Mesenchymal stem cell (in vitro differentiated cells and primary cell): ENCODE results near the gene KCNIP4.
A peak's percentile ranks its signal among the peaks of the same experiment; 100 is the strongest.

Experiments used
- DNase-seq: peaks from one replicate; pipeline ENCODE4 v3.0.0-alpha.2; 2013
- H2AFZ ChIP-seq: one replicate; pipeline ENCODE4 v1.6.1; 2013; ENCODE audit warnings: low read depth, mild to moderate bottlenecking, control low read depth, inconsistent platforms, low read length, moderate library complexity
- H2AK5ac ChIP-seq: 2 replicates; pipeline ENCODE4 v1.6.1; 2013; ENCODE audit warnings: low read length, moderate library complexity, mild to moderate bottlenecking, inconsistent platforms; ENCODE audit not compliant: severe bottlenecking
- H2BK120ac ChIP-seq: one replicate; pipeline ENCODE4 v1.6.1; 2013; ENCODE audit warnings: low read depth, mild to moderate bottlenecking, inconsistent platforms, low read length, moderate library complexity
- H2BK12ac ChIP-seq, 2 experiments: one replicate each; pipeline ENCODE4 v1.6.1; 2013; ENCODE audit warnings: inconsistent platforms in 2 of 2, low read length in 2 of 2, mild to moderate bottlenecking in 2 of 2, moderate library complexity in 2 of 2, control low read depth in 1 of 2
- H2BK15ac ChIP-seq: one replicate; pipeline ENCODE4 v1.6.1; 2013; ENCODE audit warnings: mild to moderate bottlenecking, low read depth, inconsistent platforms; ENCODE audit not compliant: poor library complexity, severe bottlenecking
- H2BK5ac ChIP-seq: 2 replicates; pipeline ENCODE4 v1.6.1; 2013; ENCODE audit warnings: low read depth, mild to moderate bottlenecking, low read length, control low read depth, inconsistent platforms; ENCODE audit not compliant: poor library complexity, severe bottlenecking
- H3K14ac ChIP-seq, 2 experiments: one replicate each; pipeline ENCODE4 v1.6.1; 2013; ENCODE audit warnings: inconsistent platforms in 2 of 2, low read length in 2 of 2, control low read depth in 1 of 2, mild to moderate bottlenecking in 1 of 2, moderate library complexity in 1 of 2
- H3K18ac ChIP-seq, 2 experiments: one replicate each; pipeline ENCODE4 v1.6.1; 2013; ENCODE audit warnings: inconsistent platforms in 2 of 2, low read length in 2 of 2, control low read depth in 1 of 2, low read depth in 1 of 2, mild to moderate bottlenecking in 1 of 2
- H3K23ac ChIP-seq, 2 experiments: one replicate each; pipeline ENCODE4 v1.6.1; 2013; ENCODE audit warnings: inconsistent platforms in 2 of 2, low read length in 2 of 2, mild to moderate bottlenecking in 2 of 2, moderate library complexity in 2 of 2, control low read depth in 1 of 2
- H3K27ac ChIP-seq: 2 replicates; pipeline ENCODE4 v1.5.1; 2013; ENCODE audit warnings: mild to moderate bottlenecking, moderate library complexity, low read length, control low read depth, inconsistent platforms; ENCODE audit not compliant: poor library complexity, severe bottlenecking
- H3K27me3 ChIP-seq, 2 experiments: 2 replicates each; pipeline versions ENCODE4 v1.6.1 to v1.7.0; 2013; ENCODE audit warnings: low read length in 2 of 2, mild to moderate bottlenecking in 2 of 2, moderate library complexity in 2 of 2, control low read depth in 1 of 2, inconsistent platforms in 1 of 2; ENCODE audit not compliant: control insufficient read depth in 1 of 2, insufficient read depth in 1 of 2
- H3K36me3 ChIP-seq, 2 experiments: 2 replicates each; pipeline versions ENCODE4 v1.6.1 to v1.7.0; 2013; ENCODE audit warnings: low read length in 2 of 2, control low read depth in 1 of 2, inconsistent platforms in 1 of 2, low read depth in 1 of 2, mild to moderate bottlenecking in 1 of 2; ENCODE audit not compliant: insufficient read depth in 2 of 2, control insufficient read depth in 1 of 2
- H3K4ac ChIP-seq, 2 experiments: one replicate each; pipeline ENCODE4 v1.6.1; 2013; ENCODE audit warnings: inconsistent platforms in 2 of 2, low read length in 2 of 2, mild to moderate bottlenecking in 2 of 2, moderate library complexity in 2 of 2, control low read depth in 1 of 2, low read depth in 1 of 2
- H3K4me1 ChIP-seq: 2 replicates; pipeline ENCODE4 v1.6.1; 2013; ENCODE audit warnings: low read depth, low read length, control low read depth; ENCODE audit not compliant: control insufficient read depth, insufficient read depth
- H3K4me2 ChIP-seq: 2 replicates; pipeline ENCODE4 v1.6.1; 2013; ENCODE audit warnings: low read length, mild to moderate bottlenecking, inconsistent platforms; ENCODE audit not compliant: poor library complexity, severe bottlenecking
- H3K4me3 ChIP-seq, 2 experiments: 2 replicates each; pipeline versions ENCODE4 v1.5.1 to v1.7.0; 2013; ENCODE audit warnings: low read length in 2 of 2, mild to moderate bottlenecking in 2 of 2, control low read depth in 1 of 2, low read depth in 1 of 2; ENCODE audit not compliant: insufficient read depth in 1 of 2
- H3K79me1 ChIP-seq: replicated peaks from 2 replicates; pipeline ENCODE4 v1.6.1; 2013; ENCODE audit warnings: mild to moderate bottlenecking, control low read depth, low read length, inconsistent platforms; ENCODE audit not compliant: poor library complexity, severe bottlenecking
- H3K9ac ChIP-seq: 2 replicates; pipeline ENCODE4 v1.7.0; 2013; ENCODE audit warnings: mild to moderate bottlenecking, low read length, moderate library complexity
- H3K9me3 ChIP-seq: 2 replicates; pipeline ENCODE4 v1.7.0; 2013; ENCODE audit warnings: mild to moderate bottlenecking, low read length; ENCODE audit not compliant: control insufficient read depth
- H4K8ac ChIP-seq: one replicate; pipeline ENCODE4 v1.6.1; 2013; ENCODE audit warnings: inconsistent platforms, mild to moderate bottlenecking, low read length, moderate library complexity
- H4K91ac ChIP-seq: one replicate; pipeline ENCODE4 v1.6.1; 2013; ENCODE audit warnings: mild to moderate bottlenecking, low read length, inconsistent platforms
- WGBS: methylation state at CpG from one replicate; pipeline ENCODE4 v1.1.7; 2013; ENCODE audit warnings: mixed read lengths; 5-methylcytosine and 5-hydroxymethylcytosine counted together

Gene KCNIP4

GRCh38 chr4:21819086-21819485, 129.5 kb downstream of the KCNIP4 start:
- Histone ChIP-seq H3K9ac (no peak overlapping the region), H4K8ac (no peak overlapping the region), H3K4me1 (no peaks in the 10 kb centered on the region), H2BK120ac (no peak overlapping the region), H2AFZ (no peak overlapping the region), H3K9me3 (peaks cover 24% of the 10 kb centered on the region), H3K14ac (no peak overlapping the region), H3K23ac (no peak overlapping the region), H3K4me3 (no peak overlapping the region), H3K79me1 (no peaks in the 10 kb centered on the region), H2AK5ac (no peak overlapping the region), H4K91ac (no peak overlapping the region), H2BK15ac (no peak overlapping the region), H3K36me3 (no peaks in the 10 kb centered on the region), H3K27ac (no peak overlapping the region), H3K18ac (peak overlapping the region in 1 of 2 experiments; percentile 34), H2BK12ac (no peak overlapping the region), H2BK5ac (no peak overlapping the region), H3K4ac (no peak overlapping the region), H3K27me3 (no peaks in the 10 kb centered on the region), H3K4me2 (no peak overlapping the region)
- WGBS, result no CpG with 5 or more reads among the region's 1 CpG
- DNase-seq, result no peak

GRCh38 chr4:21815651-21816377, 132.8 kb downstream of the KCNIP4 start:
- Histone ChIP-seq H3K36me3 (no peaks in the 10 kb centered on the region), H2BK12ac (no peak overlapping the region), H3K14ac (no peak overlapping the region), H2BK15ac (no peak overlapping the region), H3K27me3 (no peaks in the 10 kb centered on the region), H4K91ac (no peak overlapping the region), H2BK5ac (no peak overlapping the region), H3K27ac (no peak overlapping the region), H3K9ac (no peak overlapping the region), H3K18ac (no peak overlapping the region), H2AK5ac (no peak overlapping the region), H2AFZ (no peak overlapping the region), H3K4me2 (no peak overlapping the region), H2BK120ac (no peak overlapping the region), H3K23ac (no peak overlapping the region), H4K8ac (no peak overlapping the region), H3K4me1 (no peaks in the 10 kb centered on the region), H3K4ac (no peak overlapping the region), H3K4me3 (no peak overlapping the region), H3K9me3 (peaks cover 24% of the 10 kb centered on the region), H3K79me1 (no peaks in the 10 kb centered on the region)
- no peak for DNase-seq

DNA sequence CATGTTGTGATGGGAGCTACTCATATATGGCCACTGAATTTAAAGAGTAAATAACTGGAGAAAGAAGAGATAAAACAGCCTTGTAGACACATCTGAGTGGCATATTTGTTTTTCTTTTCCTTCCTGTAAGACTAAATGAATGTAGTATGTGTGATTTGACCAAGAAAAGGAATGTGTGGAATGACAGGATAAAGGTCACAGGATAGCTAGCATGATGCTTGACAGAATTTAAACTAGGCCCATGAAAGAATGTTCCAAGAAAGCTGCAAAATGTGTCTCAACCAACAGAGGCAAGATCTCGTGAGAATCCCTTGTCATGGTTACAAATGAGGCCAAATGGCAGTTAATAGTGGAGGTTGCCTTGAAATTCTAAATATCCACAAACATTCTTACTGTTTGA, 137.0 kb downstream of the KCNIP4 start:
- H2AK5ac ChIP-seq, result no peak overlapping the region
- H4K8ac ChIP-seq, result no peak overlapping the region
- no peak overlapping the region for H4K91ac ChIP-seq
- H2AFZ ChIP-seq, result no peak overlapping the region
- H3K27me3 ChIP-seq, result no peaks in the 10 kb centered on the region
- peak overlapping the region; percentile 80 for H3K27ac ChIP-seq
- H3K18ac ChIP-seq, result no peak overlapping the region
- no CpG with 5 or more reads among the region's 1 CpG for WGBS
- no peak overlapping the region for H2BK15ac ChIP-seq
- H3K9me3 ChIP-seq, result peaks cover 12% of the 10 kb centered on the region
- H2BK120ac ChIP-seq, result no peak overlapping the region
- DNase-seq, result peak; percentile 28
- no peaks in the 10 kb centered on the region for H3K36me3 ChIP-seq
- no peak overlapping the region for H3K9ac ChIP-seq
- no peak overlapping the region for H3K23ac ChIP-seq
- H3K14ac ChIP-seq, result no peak overlapping the region
- no peak overlapping the region for H2BK12ac ChIP-seq
- H3K4ac ChIP-seq, result no peak overlapping the region
- no peak overlapping the region for H3K4me3 ChIP-seq
- H2BK5ac ChIP-seq, result no peak overlapping the region
- no peaks in the 10 kb centered on the region for H3K79me1 ChIP-seq
- no peaks in the 10 kb centered on the region for H3K4me1 ChIP-seq
- H3K4me2 ChIP-seq, result no peak overlapping the region

DNA sequence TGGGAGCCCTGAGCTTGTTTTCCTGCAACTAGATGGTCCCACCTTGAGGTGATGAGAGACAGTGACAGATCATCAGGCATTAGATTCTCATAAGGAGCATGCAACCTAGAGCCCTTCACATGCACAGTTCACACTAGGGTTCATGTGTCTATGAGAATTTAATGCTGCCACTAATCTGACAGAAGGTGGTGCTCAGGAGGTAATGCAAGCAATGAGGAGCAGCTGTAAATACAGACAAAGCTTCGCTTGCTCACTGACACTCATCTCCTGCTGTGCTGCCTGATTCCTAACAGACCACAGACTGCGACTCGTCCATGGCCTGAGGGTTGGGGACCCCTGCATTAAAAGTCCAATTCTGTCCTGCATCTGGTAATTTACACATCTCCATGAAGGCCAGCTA, 141.6 kb downstream of the KCNIP4 start:
- Histone ChIP-seq H4K8ac (no peak overlapping the region), H3K79me1 (no peaks in the 10 kb centered on the region), H3K36me3 (no peaks in the 10 kb centered on the region), H2AK5ac (no peak overlapping the region), H2BK12ac (no peak overlapping the region), H3K4me1 (no peaks in the 10 kb centered on the region), H2BK15ac (no peak overlapping the region), H3K14ac (no peak overlapping the region), H3K4me3 (no peak overlapping the region), H3K4ac (no peak overlapping the region), H2BK120ac (no peak overlapping the region), H3K23ac (no peak overlapping the region), H2AFZ (no peak overlapping the region), H3K9ac (no peak overlapping the region), H4K91ac (no peak overlapping the region), H3K4me2 (no peak overlapping the region), H3K27me3 (no peaks in the 10 kb centered on the region), H3K18ac (no peak overlapping the region), H3K9me3 (no peaks in the 10 kb centered on the region), H3K27ac (no peak overlapping the region), H2BK5ac (no peak overlapping the region)
- 89% methylated on average over 3 of the region's 3 CpGs for WGBS
- no peak for DNase-seq
